ENCODE data around the gene GNAI3.

The GNAI3 gene

GRCh38 chr1:109630081-109630897, 81.9 kb downstream of the GNAI3 start:
- Histone ChIP-seq H3K9me3 (ENCODE audit: control insufficient read depth, insufficient read depth, low read length) (no peaks in the 10 kb centered on the region), H3K4me3 (ENCODE audit: low read length) (no peak overlapping the region), H3K27me3 (ENCODE audit: control insufficient read depth, insufficient read depth, low read length) (no peaks in the 10 kb centered on the region), H3K27ac (ENCODE audit: low read length) (no peak overlapping the region), H3K36me3 (ENCODE audit: control insufficient read depth, insufficient read depth, low read length) (peaks cover 20% of the 10 kb centered on the region), H3K4me1 (ENCODE audit: control insufficient read depth, insufficient read depth, low read length) (peaks cover 2% of the 10 kb centered on the region; the same call in 1 of the 2 replicates)
- no CpG with 5 or more reads among the region's 30 CpGs for WGBS (ENCODE audit: insufficient coverage, insufficient read length)
- no peak for DNase-seq (ENCODE audit: low read depth, low spot score)

DNA sequence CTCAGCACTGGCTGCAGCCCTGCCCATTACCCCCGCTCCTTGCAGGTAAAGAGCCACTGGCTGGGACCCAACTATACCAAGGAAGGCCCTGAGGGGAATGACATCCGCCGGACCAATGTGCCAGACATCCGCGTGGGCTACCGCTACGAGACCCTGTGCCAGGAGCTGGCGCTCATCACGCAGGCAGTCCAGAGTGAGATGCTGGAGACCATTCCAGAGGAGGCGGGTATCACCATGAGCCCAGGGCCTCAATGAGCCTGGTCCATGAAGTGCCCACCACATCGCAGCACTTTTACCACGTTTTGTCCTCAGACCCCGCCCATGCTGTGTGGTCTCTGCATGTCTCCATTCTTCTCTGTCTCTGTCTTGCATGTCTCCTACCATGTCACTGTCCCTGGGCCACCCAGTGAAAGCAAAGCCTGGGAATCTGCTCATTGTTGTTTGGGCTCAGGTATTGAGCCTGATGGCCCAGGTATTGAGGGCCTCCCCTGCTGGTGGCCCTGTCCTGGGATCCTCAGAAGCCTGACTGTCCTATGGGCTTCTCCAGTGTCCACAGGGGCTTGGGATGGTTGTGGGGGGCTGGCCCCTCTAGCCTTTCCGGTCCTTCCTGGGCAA, 82.6 kb downstream of the GNAI3 start:
- WGBS (ENCODE audit: insufficient coverage, insufficient read length), result no CpG with 5 or more reads among the region's 14 CpGs
- H3K4me1 ChIP-seq (ENCODE audit: control insufficient read depth, insufficient read depth, low read length), result peaks cover 3% of the 10 kb centered on the region
- H3K27ac ChIP-seq (ENCODE audit: low read length), result no peak overlapping the region
- peaks cover 20% of the 10 kb centered on the region for H3K36me3 ChIP-seq (ENCODE audit: control insufficient read depth, insufficient read depth, low read length)
- no peaks in the 10 kb centered on the region for H3K9me3 ChIP-seq (ENCODE audit: control insufficient read depth, insufficient read depth, low read length)
- H3K27me3 ChIP-seq (ENCODE audit: control insufficient read depth, insufficient read depth, low read length), result no peaks in the 10 kb centered on the region
- no peak for DNase-seq (ENCODE audit: low read depth, low spot score)
- H3K4me3 ChIP-seq (ENCODE audit: low read length), result no peak overlapping the region

DNA sequence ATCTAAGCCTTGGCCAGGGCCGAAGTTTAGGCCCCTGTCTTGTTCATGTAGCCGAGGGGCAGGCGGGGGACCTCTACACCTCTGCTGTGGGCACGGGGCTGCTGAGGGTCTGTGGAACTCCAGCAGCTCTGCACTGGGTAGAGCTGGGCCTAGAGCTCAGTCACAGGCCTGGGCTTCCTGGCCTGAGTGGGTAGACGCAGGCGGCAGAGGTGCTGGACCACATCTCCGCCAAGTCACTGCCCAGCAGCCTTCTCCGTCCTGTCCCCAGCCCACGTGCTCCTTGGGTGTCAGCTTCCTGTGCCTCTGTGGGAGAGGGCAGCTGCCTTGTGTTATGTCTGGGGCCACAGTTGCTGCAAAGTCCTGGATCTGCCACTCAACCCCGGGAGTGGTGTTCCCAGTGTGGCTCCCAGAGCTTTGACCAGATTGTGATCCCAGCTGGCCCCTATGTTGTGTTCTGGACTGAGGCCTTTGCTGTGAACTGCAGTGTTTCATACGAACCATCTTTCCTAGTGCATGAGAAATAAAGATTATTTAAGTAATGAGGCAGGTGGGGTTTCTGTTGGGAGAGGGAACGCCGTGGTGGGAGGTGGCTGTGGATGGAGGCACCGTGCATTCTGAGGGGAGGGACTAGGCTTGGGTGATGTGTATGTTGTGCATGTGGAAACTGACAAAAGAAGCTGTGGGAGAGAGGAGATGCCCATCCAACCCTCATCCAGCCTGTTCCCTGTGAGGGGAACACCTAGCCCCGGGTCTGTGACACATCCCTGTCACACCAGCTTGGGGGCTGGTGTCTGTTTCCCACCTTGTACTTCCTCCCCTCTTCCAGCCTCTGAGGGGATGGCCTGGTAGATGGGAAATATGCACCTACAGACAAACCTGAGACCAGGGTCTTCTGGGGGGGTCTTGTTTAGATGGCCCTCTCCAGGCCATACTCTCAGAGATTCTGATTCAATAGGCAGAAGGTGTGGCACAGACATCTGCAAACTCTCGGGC, 83.4 kb downstream of the GNAI3 start:
- no peak for DNase-seq (ENCODE audit: low read depth, low spot score)
- peaks cover 20% of the 10 kb centered on the region for H3K36me3 ChIP-seq (ENCODE audit: control insufficient read depth, insufficient read depth, low read length)
- H3K9me3 ChIP-seq (ENCODE audit: control insufficient read depth, insufficient read depth, low read length), result no peaks in the 10 kb centered on the region
- no CpG with 5 or more reads among the region's 16 CpGs for WGBS (ENCODE audit: insufficient coverage, insufficient read length)
- H3K4me1 ChIP-seq (ENCODE audit: control insufficient read depth, insufficient read depth, low read length), result peaks cover 6% of the 10 kb centered on the region
- H3K27me3 ChIP-seq (ENCODE audit: control insufficient read depth, insufficient read depth, low read length), result no peaks in the 10 kb centered on the region
- H3K27ac ChIP-seq (ENCODE audit: low read length), result no peak overlapping the region
- no peak overlapping the region for H3K4me3 ChIP-seq (ENCODE audit: low read length)

GRCh38 chr1:109632671-109633346, 84.4 kb downstream of the GNAI3 start:
- H3K27ac ChIP-seq (ENCODE audit: low read length), result no peak overlapping the region
- H3K36me3 ChIP-seq (ENCODE audit: control insufficient read depth, insufficient read depth, low read length), result peaks cover 17% of the 10 kb centered on the region
- no peaks in the 10 kb centered on the region for H3K9me3 ChIP-seq (ENCODE audit: control insufficient read depth, insufficient read depth, low read length)
- no CpG with 5 or more reads among the region's 5 CpGs for WGBS (ENCODE audit: insufficient coverage, insufficient read length)
- H3K4me3 ChIP-seq (ENCODE audit: low read length), result no peak overlapping the region
- no peak for DNase-seq (ENCODE audit: low read depth, low spot score)
- no peaks in the 10 kb centered on the region for H3K27me3 ChIP-seq (ENCODE audit: control insufficient read depth, insufficient read depth, low read length)
- peaks cover 6% of the 10 kb centered on the region for H3K4me1 ChIP-seq (ENCODE audit: control insufficient read depth, insufficient read depth, low read length)

DNA sequence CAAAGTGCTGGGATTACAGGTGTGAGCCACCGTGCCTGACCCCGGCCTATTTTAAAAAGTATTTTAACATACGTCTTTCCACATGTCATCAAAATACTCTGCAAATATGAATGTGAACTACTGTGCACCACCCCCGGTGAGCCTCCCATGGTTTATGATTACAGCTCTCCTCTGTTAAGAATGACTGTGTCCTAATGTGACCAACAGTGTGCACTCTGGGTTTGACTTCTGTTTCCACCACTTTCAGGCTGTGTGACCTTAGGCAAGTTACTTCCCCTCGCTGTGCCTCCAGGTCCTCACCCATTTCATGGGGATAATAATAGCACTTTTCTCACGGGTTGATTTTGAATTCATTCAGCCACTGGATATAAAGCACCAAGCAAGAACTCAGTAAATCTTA, 85.9 kb downstream of the GNAI3 start:
- no CpG with 5 or more reads among the region's 6 CpGs for WGBS (ENCODE audit: insufficient coverage, insufficient read length)
- no peak overlapping the region for H3K27ac ChIP-seq (ENCODE audit: low read length)
- H3K4me3 ChIP-seq (ENCODE audit: low read length), result no peak overlapping the region
- H3K36me3 ChIP-seq (ENCODE audit: control insufficient read depth, insufficient read depth, low read length), result 0 out of 2 replicates have a peak, but pooled peaks cover 3% of the 10 kb centered on the region
- H3K27me3 ChIP-seq (ENCODE audit: control insufficient read depth, insufficient read depth, low read length), result no peaks in the 10 kb centered on the region
- H3K9me3 ChIP-seq (ENCODE audit: control insufficient read depth, insufficient read depth, low read length), result no peaks in the 10 kb centered on the region
- H3K4me1 ChIP-seq (ENCODE audit: control insufficient read depth, insufficient read depth, low read length), result peaks cover 6% of the 10 kb centered on the region
- no peak for DNase-seq (ENCODE audit: low read depth, low spot score)

GRCh38 chr1:109634771-109635750, 86.6 kb downstream of the GNAI3 start:
- Histone ChIP-seq H3K4me3 (ENCODE audit: low read length) (no peak overlapping the region), H3K27ac (ENCODE audit: low read length) (no peak overlapping the region), H3K27me3 (ENCODE audit: control insufficient read depth, insufficient read depth, low read length) (no peaks in the 10 kb centered on the region), H3K4me1 (ENCODE audit: control insufficient read depth, insufficient read depth, low read length) (peaks cover 6% of the 10 kb centered on the region), H3K9me3 (ENCODE audit: control insufficient read depth, insufficient read depth, low read length) (no peaks in the 10 kb centered on the region), H3K36me3 (ENCODE audit: control insufficient read depth, insufficient read depth, low read length) (no peaks in the 10 kb centered on the region)
- no peak for DNase-seq (ENCODE audit: low read depth, low spot score)
- WGBS (ENCODE audit: insufficient coverage, insufficient read length), result no CpG with 5 or more reads among the region's 13 CpGs

GRCh38 chr1:109635862-109636200, 87.4 kb downstream of the GNAI3 start:
- H3K9me3 ChIP-seq (ENCODE audit: control insufficient read depth, insufficient read depth, low read length), result no peaks in the 10 kb centered on the region
- H3K4me1 ChIP-seq (ENCODE audit: control insufficient read depth, insufficient read depth, low read length), result peaks cover 3% of the 10 kb centered on the region
- no peak overlapping the region for H3K27ac ChIP-seq (ENCODE audit: low read length)
- no CpG with 5 or more reads among the region's 2 CpGs for WGBS (ENCODE audit: insufficient coverage, insufficient read length)
- DNase-seq (ENCODE audit: low read depth, low spot score), result no peak
- H3K27me3 ChIP-seq (ENCODE audit: control insufficient read depth, insufficient read depth, low read length), result no peaks in the 10 kb centered on the region
- no peaks in the 10 kb centered on the region for H3K36me3 ChIP-seq (ENCODE audit: control insufficient read depth, insufficient read depth, low read length)
- no peak overlapping the region for H3K4me3 ChIP-seq (ENCODE audit: low read length)

- H3K27me3 ChIP-seq (ENCODE audit: control insufficient read depth, insufficient read depth, low read length), result no peaks in the 10 kb centered on the region
- no peak for DNase-seq (ENCODE audit: low read depth, low spot score)
- H3K4me3 ChIP-seq (ENCODE audit: low read length), result no peak overlapping the region
- no peaks in the 10 kb centered on the region for H3K36me3 ChIP-seq (ENCODE audit: control insufficient read depth, insufficient read depth, low read length)
- no peak overlapping the region for H3K27ac ChIP-seq (ENCODE audit: low read length)
- no CpG with 5 or more reads among the region's 9 CpGs for WGBS (ENCODE audit: insufficient coverage, insufficient read length)
- H3K9me3 ChIP-seq (ENCODE audit: control insufficient read depth, insufficient read depth, low read length), result no peaks in the 10 kb centered on the region
- H3K4me1 ChIP-seq (ENCODE audit: control insufficient read depth, insufficient read depth, low read length), result peaks cover 3% of the 10 kb centered on the region
Measured at GRCh38 chr1:109636201-109636952, 88.0 kb downstream of the GNAI3 start.

- DNase-seq (ENCODE audit: low read depth, low spot score), result no peak
- H3K27ac ChIP-seq (ENCODE audit: low read length), result no peak overlapping the region
- no peaks in the 10 kb centered on the region for H3K9me3 ChIP-seq (ENCODE audit: control insufficient read depth, insufficient read depth, low read length)
- H3K36me3 ChIP-seq (ENCODE audit: control insufficient read depth, insufficient read depth, low read length), result no peaks in the 10 kb centered on the region
- no CpG with 5 or more reads among the region's 7 CpGs for WGBS (ENCODE audit: insufficient coverage, insufficient read length)
- no peaks in the 10 kb centered on the region for H3K27me3 ChIP-seq (ENCODE audit: control insufficient read depth, insufficient read depth, low read length)
- H3K4me3 ChIP-seq (ENCODE audit: low read length), result no peak overlapping the region
- peaks cover 3% of the 10 kb centered on the region for H3K4me1 ChIP-seq (ENCODE audit: control insufficient read depth, insufficient read depth, low read length)
Measured at GRCh38 chr1:109637446-109637845, 89.0 kb downstream of the GNAI3 start.
